Measurements from ENCODE around the gene QKI. TPM values are rescaled to one million over a fixed set of nuclear protein-coding genes. Genes with fewer than 3 reads are reported as not detected.
"Not testable (repeated sequence)": the region's sequence is repeated elsewhere in the genome, so short reads cannot be mapped to it uniquely, and the experiment has no call there.

Gene QKI
- total RNA-seq, 8 experiments from 2014 or later, result 67.5 to 316 (median 142) TPM

DNA sequence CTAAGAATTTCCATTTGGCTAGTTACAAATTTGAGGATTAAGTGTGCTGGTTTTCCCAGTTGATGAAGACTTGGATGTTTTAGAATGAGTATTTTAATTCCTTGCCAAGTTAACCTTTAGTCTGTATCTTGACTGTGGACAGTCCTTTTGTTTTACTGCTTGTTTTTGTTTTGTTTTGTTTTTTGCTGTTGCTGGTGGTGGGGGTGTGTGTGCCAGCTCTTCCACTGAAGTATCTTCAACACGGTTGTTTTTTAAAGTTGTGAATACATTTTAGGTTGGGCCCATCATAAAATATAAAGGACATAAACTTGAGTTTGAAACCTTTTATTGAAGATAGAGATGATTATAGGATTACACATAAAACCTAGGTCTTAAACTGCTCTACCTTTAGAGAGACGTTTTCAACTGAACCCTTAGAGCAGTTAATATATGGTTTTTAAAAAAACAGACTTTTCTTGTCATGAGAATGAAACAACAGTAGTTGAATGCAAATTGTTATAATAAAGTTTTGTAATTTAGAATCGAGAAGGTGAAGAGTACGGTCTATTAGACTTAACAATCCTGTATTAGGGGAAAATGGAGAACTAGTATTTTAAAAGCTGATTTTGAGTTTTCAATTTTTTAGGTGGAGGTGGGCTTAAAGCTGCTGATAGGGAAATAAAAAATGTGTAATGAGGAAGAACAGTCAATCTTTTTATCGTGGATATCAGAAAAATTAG lies 4.0 kb downstream of the QKI start:
- 0 to 29% (median 12%) methylated on average over 3 to 5 of the region's 5 CpGs for whole genome bisulfite sequencing, 10 experiments
- Histone ChIP-seq H3K27ac (peak overlapping the region; percentile 51 to 57), H3K4me3 (peak overlapping the region; percentile 45 to 85 (median 74)), H3K4me1 (replicated peaks in 1 of 2) (peaks cover 9 to 36% of the 10 kb centered on the region in 2 donors)
- in situ Hi-C loops (cut with MboI; ENCODE audit: low pct_unique_long_range_greater_than_20kb in 2 of 9, low sequenced_read_pairs in 9 of 9, unreplicated experiment in 9 of 9), result loop anchor here in 5 of 9 experiments (25.0 kb wide), 5 partner anchors 231 to 2006 kb away; no protein-coding TSS in a partner anchor
- ATAC-seq (replicated peaks in 6 of 8), result no peak

DNA sequence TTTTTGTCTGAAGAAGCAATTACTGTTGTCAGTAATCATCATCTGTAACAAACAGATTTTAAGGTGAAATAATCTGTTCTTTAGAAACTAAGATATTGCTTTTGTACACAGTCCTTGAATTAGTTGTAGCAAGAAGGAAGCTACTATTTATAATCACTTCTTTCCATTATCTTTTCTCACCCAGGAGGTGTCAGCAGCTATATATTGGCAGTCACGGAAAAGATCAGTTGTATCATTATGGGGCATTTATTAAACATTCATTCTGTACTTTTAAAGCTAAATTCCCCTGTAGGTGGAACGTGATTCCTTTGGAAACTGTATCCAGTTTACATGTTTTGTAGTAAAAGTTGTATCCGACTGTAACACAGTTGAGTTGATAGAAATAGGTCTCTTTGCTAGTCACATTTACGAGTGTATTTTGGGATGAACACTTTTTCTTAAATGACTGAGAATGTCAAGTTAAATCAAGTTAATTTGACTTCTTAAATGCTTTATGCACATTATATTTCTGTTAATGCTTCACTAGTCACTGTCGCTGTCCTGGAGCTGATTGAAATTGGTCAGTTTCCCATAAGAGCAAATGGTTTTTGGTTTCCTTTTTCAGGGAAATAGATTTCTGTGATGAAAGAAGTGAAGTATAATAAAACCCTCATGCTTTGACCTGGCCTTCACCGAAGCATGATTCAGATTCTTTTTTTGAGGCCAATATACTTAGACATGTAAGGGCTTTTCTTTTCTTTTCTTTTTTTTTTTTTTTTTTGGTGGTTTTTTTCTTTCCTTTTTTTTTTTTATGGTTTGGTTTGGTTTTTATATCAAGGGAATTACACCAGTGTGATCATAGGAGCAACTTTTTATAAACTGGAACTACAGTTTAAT lies 5.1 kb downstream of the QKI start:
- 0 to 16% (median 7%) methylated on average over 3 to 6 of the region's 6 CpGs for WGBS, 10 experiments
- peak in 1 of 8 experiments; percentile 7 for ATAC-seq (replicated peaks in 6 of 8)
- Histone ChIP-seq H3K4me1 (replicated peaks in 1 of 2) (peaks cover 17 to 46% of the 10 kb centered on the region in 2 donors), H3K27ac (peak overlapping the region; percentile 31 to 51), H3K4me3 (peak overlapping the region; percentile 45 to 85 (median 74))
- in situ Hi-C loops (cut with MboI; ENCODE audit: low pct_unique_long_range_greater_than_20kb in 2 of 9, low sequenced_read_pairs in 9 of 9, unreplicated experiment in 9 of 9), result loop anchor here in 5 of 9 experiments (10.0 to 25.0 kb wide), 6 partner anchors 232 to 2007 kb away; no protein-coding TSS in a partner anchor

DNA sequence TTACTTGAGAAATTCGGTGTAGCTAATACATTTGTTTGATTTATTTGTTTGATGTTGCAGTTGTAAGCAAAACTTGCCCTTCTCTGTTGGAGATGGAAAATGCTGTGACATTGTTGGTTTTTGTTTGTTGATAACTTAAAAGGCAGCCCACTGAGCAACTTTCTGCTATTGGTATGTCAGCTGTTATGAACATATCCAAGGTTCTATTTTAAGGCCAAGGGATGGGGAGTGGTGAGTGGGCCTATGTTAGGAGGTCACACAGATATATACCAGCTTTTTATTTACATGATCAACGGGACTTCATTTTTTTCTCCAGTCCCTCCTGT lies 5.7 kb downstream of the QKI start:
- in situ Hi-C loops (cut with MboI; ENCODE audit: low pct_unique_long_range_greater_than_20kb in 2 of 9, low sequenced_read_pairs in 9 of 9, unreplicated experiment in 9 of 9), result loop anchor here in 5 of 9 experiments (10.0 to 25.0 kb wide), 6 partner anchors 233 to 2008 kb away; no protein-coding TSS in a partner anchor
- H3K4me3 ChIP-seq, result peak overlapping the region; percentile 45 to 85 (median 74)
- WGBS, 10 experiments, result 0 to 44% (median 20%) methylated on average over 1 to 2 of the region's 2 CpGs
- no peak for ATAC-seq (replicated peaks in 6 of 8)
- peak overlapping the region in 1 of 2 donors; percentile 51 for H3K27ac ChIP-seq
- peaks cover 23 to 52% of the 10 kb centered on the region in 2 donors for H3K4me1 ChIP-seq (replicated peaks in 1 of 2)

DNA sequence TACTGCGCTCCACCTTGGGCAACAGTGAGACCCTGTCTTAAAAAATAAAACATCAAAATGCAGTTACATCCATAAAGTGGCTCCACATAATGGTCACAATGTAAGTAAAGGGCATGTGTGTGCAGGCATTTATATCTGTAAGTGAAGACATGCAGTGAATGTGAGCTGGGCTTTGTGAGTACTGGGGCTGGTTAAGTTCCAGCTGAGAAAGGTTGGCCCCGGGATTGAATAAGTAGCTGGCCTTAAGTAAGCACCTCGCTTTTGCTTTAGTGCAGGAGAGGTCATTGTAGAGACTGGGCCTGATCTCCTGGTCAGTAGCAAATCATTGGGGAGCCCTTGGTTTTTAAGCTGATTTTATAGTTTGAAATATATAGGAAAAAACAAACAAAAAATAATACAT lies 8.0 kb downstream of the QKI start:
- Histone ChIP-seq H3K4me3 (peak overlapping the region in 1 of 5 donors; percentile 56), H3K4me1 (replicated peaks in 1 of 2) (peaks cover 42 to 74% of the 10 kb centered on the region in 2 donors), H3K27ac (no peak overlapping the region)
- in situ Hi-C loops (cut with MboI; ENCODE audit: low pct_unique_long_range_greater_than_20kb in 2 of 9, low sequenced_read_pairs in 9 of 9, unreplicated experiment in 9 of 9), result loop anchor here in 5 of 9 experiments (10.0 to 25.0 kb wide), 6 partner anchors 235 to 2010 kb away; no protein-coding TSS in a partner anchor
- ATAC-seq (replicated peaks in 6 of 8), result peak in 2 of 8 experiments; percentile 17 to 20
- WGBS, 10 experiments, result 40 to 100% (median 76%) methylated on average over 1 to 3 of the region's 3 CpGs; no CpG with 5 or more reads in 1 of the 10 experiments

DNA sequence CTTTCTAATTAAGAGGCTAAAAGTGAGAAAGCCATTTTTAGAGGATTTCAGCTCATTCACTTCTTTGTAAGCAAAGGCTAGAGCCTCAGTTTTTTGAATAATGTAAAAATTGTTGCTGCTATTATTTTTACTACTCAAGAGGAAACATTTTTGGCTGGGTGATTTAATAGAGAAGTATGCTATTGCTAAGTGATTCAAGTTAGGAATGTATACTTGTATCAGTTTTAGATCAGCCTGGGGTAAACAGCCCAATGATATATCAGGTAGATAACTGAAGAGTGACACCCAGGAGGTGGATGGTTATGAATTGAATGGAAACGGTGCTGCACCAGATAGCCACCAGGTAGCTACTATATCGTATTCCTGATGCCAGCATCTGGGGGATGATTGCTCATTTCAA lies 9.2 kb downstream of the QKI start:
- peak in 1 of 8 experiments; percentile 10 for ATAC-seq (replicated peaks in 6 of 8)
- Histone ChIP-seq H3K4me3 (no peak overlapping the region), H3K27ac (no peak overlapping the region), H3K4me1 (replicated peaks in 1 of 2) (peaks cover 43 to 85% of the 10 kb centered on the region in 2 donors)
- WGBS, 10 experiments, result 55 to 89% (median 63%) methylated on average over 1 to 2 of the region's 2 CpGs; no CpG with 5 or more reads in 4 of the 10 experiments
- in situ Hi-C loops (cut with MboI; ENCODE audit: low pct_unique_long_range_greater_than_20kb in 2 of 9, low sequenced_read_pairs in 9 of 9, unreplicated experiment in 9 of 9), result loop anchor here in 5 of 9 experiments (10.0 to 25.0 kb wide), 6 partner anchors 236 to 2011 kb away; no protein-coding TSS in a partner anchor

DNA sequence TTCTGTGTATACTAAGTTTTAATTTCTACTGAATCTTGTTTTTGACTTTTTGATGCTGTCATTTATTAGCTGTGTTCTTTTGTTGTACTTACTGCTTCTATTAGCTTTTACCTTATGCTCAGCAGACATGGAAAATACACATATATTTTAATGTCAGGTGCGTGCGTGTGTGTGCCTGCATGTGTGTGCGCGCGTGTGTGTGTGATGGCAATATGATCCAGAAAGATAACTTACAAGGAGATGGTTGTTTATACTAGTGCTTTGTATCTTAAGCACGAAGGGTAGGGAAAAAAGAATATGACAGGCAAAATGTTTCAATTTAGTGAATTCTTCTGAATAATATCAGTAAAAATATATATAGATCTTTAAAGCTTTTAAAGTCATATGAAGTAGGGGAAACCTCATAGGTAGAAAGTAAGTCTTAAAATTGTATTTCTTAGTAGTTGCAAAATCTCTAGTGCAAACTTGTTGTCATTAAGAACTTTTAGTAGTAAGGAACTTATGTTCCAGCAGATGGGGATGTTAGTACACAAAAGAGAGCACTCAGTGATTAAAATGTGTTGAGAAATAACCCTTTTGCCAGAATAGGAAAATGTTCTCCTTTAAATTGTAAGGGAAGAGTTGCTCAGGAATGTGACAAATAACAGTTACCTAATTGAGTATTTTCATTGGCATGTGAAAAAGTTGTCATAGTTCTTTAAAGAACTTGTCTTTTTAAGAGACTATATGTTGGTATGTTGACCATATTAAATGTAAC lies 13.2 kb downstream of the QKI start:
- no peak overlapping the region for H3K27ac ChIP-seq
- peaks cover 46 to 89% of the 10 kb centered on the region in 2 donors for H3K4me1 ChIP-seq (replicated peaks in 1 of 2)
- peak overlapping the region in 1 of 5 donors; percentile 2 for H3K4me3 ChIP-seq
- WGBS, 10 experiments, result 77 to 100% (median 88%) methylated on average over 2 to 6 of the region's 6 CpGs
- ATAC-seq (replicated peaks in 6 of 8), result peak in 5 of 8 experiments; percentile 20 to 67 (median 42)
- in situ Hi-C loops (cut with MboI; ENCODE audit: low pct_unique_long_range_greater_than_20kb in 2 of 9, low sequenced_read_pairs in 9 of 9, unreplicated experiment in 9 of 9), result loop anchor here in 6 of 9 experiments (10.0 to 25.0 kb wide), 6 partner anchors 135 to 1810 kb away; no protein-coding TSS in a partner anchor

DNA sequence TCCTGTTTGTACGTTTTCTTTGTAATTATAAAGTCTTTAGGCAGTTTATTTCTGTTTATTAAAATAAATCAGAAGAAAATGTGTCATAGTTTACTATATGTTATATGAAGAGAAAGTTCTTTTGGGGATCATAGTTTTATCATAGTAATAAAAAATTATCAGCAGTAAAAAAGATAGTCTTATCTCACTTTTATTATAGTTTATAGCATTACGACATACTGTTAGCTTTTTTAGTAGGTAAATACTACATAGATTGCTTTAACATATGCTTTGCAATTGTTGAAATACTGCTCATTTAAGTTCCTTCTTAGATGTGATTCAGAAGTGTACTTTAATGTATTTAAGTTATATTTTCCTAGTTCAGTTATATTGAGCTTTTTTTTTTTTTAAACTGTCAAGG lies 13.9 kb downstream of the QKI start:
- ATAC-seq (replicated peaks in 6 of 8), result no peak
- WGBS, 10 experiments, result 52 to 100% (median 86%) methylated on average over 1 to 2 of the region's 2 CpGs; no CpG with 5 or more reads in 1 of the 10 experiments
- H3K4me3 ChIP-seq, result peak overlapping the region in 1 of 5 donors; percentile 2
- no peak overlapping the region for H3K27ac ChIP-seq
- in situ Hi-C loops (cut with MboI; ENCODE audit: low pct_unique_long_range_greater_than_20kb in 2 of 9, low sequenced_read_pairs in 9 of 9, unreplicated experiment in 9 of 9), result loop anchor here in 6 of 9 experiments (10.0 to 25.0 kb wide), 6 partner anchors 134 to 1809 kb away; no protein-coding TSS in a partner anchor
- H3K4me1 ChIP-seq (replicated peaks in 1 of 2), result peaks cover 46 to 82% of the 10 kb centered on the region in 2 donors

DNA sequence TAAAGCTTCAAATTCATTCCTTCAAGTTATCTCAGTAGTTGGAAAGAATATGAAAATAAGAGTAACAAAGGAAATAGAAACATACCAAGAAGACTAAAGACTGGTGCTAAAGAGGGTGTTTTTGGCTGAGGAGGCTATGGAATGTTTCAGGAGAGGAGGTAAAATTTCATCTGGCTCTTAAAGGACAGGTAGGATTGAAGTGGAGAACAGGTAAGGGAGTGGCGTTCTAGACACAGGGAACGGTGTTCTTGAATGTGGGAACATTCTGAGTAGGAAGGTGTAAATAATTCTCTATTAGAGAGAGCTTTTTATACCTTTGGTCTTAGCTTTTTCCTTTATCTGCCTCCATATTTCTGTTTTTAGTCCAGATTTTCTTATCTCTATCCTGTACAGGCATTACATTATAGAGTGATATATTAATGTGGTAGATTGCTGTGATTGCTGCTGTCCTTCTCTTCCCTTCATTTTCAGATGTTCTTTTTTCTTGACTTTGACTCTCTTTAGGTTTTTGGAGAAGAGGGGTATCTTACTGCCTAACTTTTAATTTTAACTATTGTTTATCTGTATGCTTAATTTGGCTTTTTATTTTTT lies 15.4 kb downstream of the QKI start:
- peaks cover 34 to 73% of the 10 kb centered on the region in 2 donors for H3K4me1 ChIP-seq (replicated peaks in 1 of 2)
- ATAC-seq (replicated peaks in 6 of 8), result no peak
- H3K27ac ChIP-seq, result no peak overlapping the region
- 69 to 94% (median 91%) methylated on average over 1 to 2 of the region's 2 CpGs; no CpG with 5 or more reads in 2 of the 10 experiments for WGBS, 10 experiments
- in situ Hi-C loops (cut with MboI; ENCODE audit: low pct_unique_long_range_greater_than_20kb in 2 of 9, low sequenced_read_pairs in 9 of 9, unreplicated experiment in 9 of 9), result loop anchor here in 6 of 9 experiments (10.0 to 25.0 kb wide), 6 partner anchors 132 to 1807 kb away; no protein-coding TSS in a partner anchor
- H3K4me3 ChIP-seq, result no peak overlapping the region

DNA sequence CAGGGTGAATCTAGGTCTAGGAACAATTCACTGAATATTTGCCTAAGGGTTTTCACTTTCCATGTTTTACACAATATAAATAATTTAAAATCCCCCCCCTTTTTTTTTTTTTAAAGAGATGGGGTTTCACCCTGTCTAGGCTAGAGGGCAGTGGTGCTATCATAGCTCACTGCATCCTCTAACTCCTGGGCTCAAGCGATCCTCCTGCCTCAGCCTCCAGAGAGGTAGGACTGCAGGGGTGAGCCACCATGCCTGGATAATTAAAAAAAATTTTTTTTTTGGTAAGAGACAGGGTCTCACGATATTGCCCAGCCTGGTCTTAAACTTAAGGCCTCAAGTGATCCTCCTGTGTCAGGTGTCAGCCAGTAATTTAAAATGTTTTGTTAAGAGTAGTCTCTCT lies 17.8 kb downstream of the QKI start:
- peak in 2 of 8 experiments; percentile 34 to 41 for ATAC-seq (replicated peaks in 6 of 8)
- WGBS, 10 experiments, result 83 to 100% (median 100%) methylated on average over 1 to 2 of the region's 2 CpGs; no CpG with 5 or more reads in 4 of the 10 experiments
- Histone ChIP-seq H3K4me3 (no peak overlapping the region), H3K4me1 (replicated peaks in 1 of 2) (peaks cover 17 to 69% of the 10 kb centered on the region in 2 donors), H3K27ac (no peak overlapping the region)
- in situ Hi-C loops (cut with MboI; ENCODE audit: low pct_unique_long_range_greater_than_20kb in 2 of 9, low sequenced_read_pairs in 9 of 9, unreplicated experiment in 9 of 9), result loop anchor here in 6 of 9 experiments (25.0 kb wide), 5 partner anchors 130 to 1805 kb away; no protein-coding TSS in a partner anchor

DNA sequence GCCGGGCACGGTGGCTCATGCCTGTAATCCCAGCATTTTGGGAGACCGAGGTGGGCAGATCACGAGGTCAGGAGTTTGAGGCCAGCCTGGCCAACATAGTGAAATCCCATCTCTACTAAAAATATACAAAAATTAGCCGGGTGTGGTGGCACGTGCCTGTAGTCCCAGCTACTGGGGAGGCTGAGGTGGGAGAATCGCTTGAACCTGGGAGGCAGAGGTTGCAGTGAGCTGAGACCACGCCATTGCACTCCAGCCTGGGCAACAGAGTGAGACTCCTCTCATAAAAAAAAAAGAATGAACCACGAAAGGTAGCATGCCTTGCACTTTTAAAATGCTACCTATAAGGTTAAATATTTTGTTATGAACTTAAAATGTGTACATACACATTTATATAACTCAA lies 19.0 kb downstream of the QKI start:
- not testable (repeated sequence) for ATAC-seq (replicated peaks in 6 of 8); H3K4me3 ChIP-seq; H3K27ac ChIP-seq
- WGBS, 10 experiments, result 91 to 100% (median 98%) methylated on average over 1 to 9 of the region's 9 CpGs; no CpG with 5 or more reads in 2 of the 10 experiments
- in situ Hi-C loops (cut with MboI; ENCODE audit: low pct_unique_long_range_greater_than_20kb in 2 of 9, low sequenced_read_pairs in 9 of 9, unreplicated experiment in 9 of 9), result loop anchor here in 6 of 9 experiments (25.0 kb wide), 5 partner anchors 129 to 1804 kb away; no protein-coding TSS in a partner anchor
- H3K4me1 ChIP-seq (replicated peaks in 1 of 2), result peaks cover 15 to 67% of the 10 kb centered on the region in 2 donors

DNA sequence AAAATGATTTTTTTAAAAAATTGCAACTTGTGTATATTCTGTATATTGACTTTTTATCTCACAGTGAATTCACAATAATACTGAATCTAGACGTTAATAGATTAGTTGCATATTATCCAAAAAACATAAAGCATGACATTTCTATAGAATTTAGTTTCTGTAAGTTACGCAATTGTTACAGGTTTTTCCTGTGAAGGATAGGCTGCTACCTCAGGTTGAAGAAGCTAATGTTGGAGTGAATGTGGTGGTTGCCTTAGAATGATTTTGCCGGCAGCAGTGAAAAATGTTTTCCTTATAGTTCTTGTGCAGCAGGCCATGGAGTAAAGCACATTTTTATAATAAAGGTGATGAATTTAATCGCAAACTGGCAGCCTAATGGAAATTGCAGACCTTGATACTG lies 20.5 kb downstream of the QKI start:
- no peak overlapping the region for H3K27ac ChIP-seq
- in situ Hi-C loops (cut with MboI; ENCODE audit: low pct_unique_long_range_greater_than_20kb in 2 of 9, low sequenced_read_pairs in 9 of 9, unreplicated experiment in 9 of 9), result loop anchor here in 6 of 9 experiments (25.0 kb wide), 5 partner anchors 127 to 1802 kb away; no protein-coding TSS in a partner anchor

More for the DNA sequence above, 20.5 kb downstream of the QKI start:
- ATAC-seq (replicated peaks in 6 of 8), result no peak
- Histone ChIP-seq H3K4me3 (no peak overlapping the region), H3K4me1 (replicated peaks in 1 of 2) (peaks cover 15 to 59% of the 10 kb centered on the region in 2 donors)
- 80 to 100% (median 86%) methylated on average over 2 to 4 of the region's 4 CpGs for WGBS, 10 experiments

Data from motor neuron (in vitro differentiated cells).